Measurements from ENCODE around the gene CABLES1.

- TF ChIP-seq CTCF (IDR thresholded peaks at IDR 0.05; ENCODE audit: insufficient read depth, low read length, poor library complexity, severe bottlenecking) (no peak), EZH2phosphoT487 (conservative IDR thresholded peaks at IDR 0.05; ENCODE audit: low read length) (no peak)
Measured at GRCh38 chr18:23143016-23143814, 7.9 kb downstream of the CABLES1 start.

All from SU-DHL-6 (cell line).